Fibroblast of skin of abdomen (primary cell): ENCODE measurements around the gene RAB3C. TPM values are rescaled to one million over a fixed set of nuclear protein-coding genes. Genes with fewer than 3 reads are reported as not detected.
"Not testable (repeated sequence)": the region's sequence is repeated elsewhere in the genome, so short reads cannot be mapped to it uniquely, and the experiment has no call there.

ENCODE experiments used
- DNase-seq: peaks from one replicate; pipeline ENCODE4 v3.0.0-alpha.2; 2013
- polyA plus RNA-seq, 2 experiments: library from polyadenylated mRNA; unstranded; fragments of 120-200 nt; gene quantifications; one replicate each; pipeline ENCODE4 v1.2.1, GENCODE V29; 2013; ENCODE audit not compliant: insufficient read length in 2 of 2

RAB3C gene, protein sequence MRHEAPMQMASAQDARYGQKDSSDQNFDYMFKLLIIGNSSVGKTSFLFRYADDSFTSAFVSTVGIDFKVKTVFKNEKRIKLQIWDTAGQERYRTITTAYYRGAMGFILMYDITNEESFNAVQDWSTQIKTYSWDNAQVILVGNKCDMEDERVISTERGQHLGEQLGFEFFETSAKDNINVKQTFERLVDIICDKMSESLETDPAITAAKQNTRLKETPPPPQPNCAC
- polyA plus RNA-seq (2013, experiment 1 of 2; ENCODE audit: insufficient read length): not detected
- not detected for polyA plus RNA-seq (2013, experiment 2 of 2; ENCODE audit: insufficient read length)

DNA sequence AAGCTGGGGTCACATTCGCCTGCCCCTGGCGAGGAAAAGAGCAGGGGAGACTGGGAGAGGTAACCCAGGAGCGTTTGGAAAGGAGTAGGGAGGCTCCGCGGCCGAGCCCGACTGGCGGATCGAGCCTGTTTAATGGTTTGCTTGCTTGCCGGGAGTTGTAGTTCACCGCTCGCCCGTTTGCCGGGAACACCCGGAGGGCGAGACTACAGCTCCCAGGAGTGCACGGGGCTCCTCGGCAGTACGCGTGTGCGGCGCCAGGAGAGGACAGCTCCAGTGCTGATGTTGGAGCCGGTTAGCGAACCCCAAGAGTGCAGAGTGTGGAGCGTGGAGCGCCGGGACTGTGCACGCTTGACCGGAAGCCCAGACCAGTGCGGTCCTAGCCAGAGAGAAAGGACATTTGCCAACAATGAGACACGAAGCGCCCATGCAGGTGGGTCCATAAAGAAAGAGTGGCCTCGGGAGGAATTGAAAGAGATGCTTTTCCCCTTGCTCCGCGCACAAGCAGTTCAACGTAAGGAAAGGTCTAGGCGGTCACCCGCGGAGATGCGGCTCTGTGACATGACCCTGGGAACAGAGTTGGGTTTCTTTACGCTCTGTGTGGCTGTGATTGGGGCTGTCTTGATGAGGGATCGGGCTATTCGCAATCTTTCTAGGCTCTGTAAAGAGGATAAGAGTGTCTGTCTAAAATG is at the start of gene RAB3C:
RAB3C (plus strand) TSS at position 273 of the 689 bp plus-strand sequence; CDS start at position 407, 134 bp downstream.
- peak; percentile 91 for DNase-seq

GRCh38 chr5:58541935-58542334 is 40.9 kb upstream of the RAB3C start:
- DNase-seq: not testable (repeated sequence)

- DNase-seq: no peak
Measured at GRCh38 chr5:58542709-58543108, 40.2 kb upstream of the RAB3C start.

GRCh38 chr5:58543723-58544122 is 39.2 kb upstream of the RAB3C start:
- DNase-seq: no peak

GRCh38 chr5:58544195-58544594 is 38.7 kb upstream of the RAB3C start:
- no peak for DNase-seq

DNA sequence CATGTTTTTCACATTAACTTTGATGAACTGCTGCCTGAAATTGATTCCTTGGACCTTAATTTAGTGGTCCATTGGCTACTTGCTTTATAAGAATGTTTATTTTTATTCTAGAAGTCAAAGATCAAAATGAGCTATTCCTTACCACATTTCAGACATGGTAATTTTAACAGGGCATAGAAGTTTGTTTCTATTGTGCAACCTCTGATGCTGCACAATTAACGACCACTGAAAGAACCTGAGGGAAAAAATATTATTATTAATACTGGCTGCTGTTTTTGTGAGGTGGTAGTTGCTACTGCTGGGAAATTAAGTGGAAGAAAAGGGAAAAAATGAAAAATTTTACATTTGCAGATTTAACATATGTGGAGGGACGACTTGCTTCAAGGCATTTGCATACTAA is 37.9 kb upstream of the RAB3C start:
- DNase-seq: no peak

DNA sequence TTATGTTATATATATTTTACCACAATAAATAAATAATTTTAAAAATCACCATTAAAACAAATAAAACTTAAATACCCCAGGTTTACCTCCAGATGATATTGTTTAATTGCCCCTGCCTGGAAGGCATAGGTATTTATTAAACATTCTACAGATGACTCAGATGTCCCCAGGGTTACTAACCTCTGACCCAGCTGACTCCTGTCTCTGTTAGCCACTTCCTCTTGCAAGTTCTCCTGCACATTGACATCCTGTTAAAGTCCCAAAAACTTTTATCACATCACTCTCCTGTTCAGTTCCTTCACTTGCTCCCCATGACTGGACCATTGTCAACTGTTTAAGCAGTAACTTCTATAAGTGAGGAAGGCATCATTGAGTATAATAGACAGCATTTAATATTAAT is 37.0 kb upstream of the RAB3C start:
- no peak for DNase-seq

DNA sequence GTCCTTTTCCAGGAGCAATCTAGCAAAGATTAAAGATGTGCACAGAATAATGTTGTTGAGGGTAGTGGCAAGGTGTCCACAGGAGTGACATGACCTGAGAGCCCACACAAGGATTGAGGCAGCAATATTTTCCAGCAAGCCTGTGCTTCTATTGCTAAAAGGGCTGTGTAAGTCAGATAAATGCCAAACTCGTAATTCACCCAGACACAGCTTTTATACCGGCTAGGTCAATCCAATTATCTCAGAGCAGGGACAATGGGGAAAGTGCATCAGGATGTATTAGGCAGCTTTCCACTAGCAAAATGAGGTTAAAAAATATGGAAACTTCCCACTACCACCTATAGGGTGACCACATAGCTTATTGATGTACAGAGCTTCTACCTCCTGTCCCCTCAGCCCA is 34.8 kb upstream of the RAB3C start:
- no peak for DNase-seq

GRCh38 chr5:58551492-58551891 is 31.4 kb upstream of the RAB3C start:
- no peak for DNase-seq

DNA sequence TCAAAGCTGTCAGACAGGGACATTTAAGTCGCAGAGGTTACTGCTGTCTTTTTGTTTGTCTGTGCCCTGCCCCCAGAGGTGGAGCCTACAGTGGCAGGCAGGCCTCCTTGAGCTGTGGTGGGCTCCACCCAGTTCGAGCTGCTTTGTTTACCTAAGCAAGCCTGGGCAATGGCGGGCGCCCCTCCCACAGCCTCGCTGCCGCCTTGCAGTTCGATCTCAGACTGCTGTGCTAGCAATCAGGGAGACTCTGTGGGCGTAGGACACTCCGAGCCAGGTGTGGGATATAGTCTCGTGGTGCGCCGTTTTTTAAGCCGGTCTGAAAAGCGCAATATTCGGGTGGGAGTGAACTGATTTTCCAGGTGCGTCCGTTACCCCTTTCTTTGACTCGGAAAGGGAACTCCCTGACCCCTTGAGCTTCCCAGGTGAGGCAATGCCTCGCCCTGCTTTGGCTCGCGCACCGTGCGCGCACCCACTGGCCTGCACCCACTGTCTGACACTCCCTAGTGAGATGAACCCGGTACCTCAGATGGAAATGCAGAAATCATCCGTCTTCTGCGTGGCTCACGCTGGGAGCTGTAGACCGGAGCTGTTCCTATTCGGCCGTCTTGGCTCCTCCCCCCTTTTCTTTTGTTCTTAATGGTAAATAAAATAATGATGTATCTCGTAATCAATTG is 25.1 kb upstream of the RAB3C start:
- not testable (repeated sequence) for DNase-seq

DNA sequence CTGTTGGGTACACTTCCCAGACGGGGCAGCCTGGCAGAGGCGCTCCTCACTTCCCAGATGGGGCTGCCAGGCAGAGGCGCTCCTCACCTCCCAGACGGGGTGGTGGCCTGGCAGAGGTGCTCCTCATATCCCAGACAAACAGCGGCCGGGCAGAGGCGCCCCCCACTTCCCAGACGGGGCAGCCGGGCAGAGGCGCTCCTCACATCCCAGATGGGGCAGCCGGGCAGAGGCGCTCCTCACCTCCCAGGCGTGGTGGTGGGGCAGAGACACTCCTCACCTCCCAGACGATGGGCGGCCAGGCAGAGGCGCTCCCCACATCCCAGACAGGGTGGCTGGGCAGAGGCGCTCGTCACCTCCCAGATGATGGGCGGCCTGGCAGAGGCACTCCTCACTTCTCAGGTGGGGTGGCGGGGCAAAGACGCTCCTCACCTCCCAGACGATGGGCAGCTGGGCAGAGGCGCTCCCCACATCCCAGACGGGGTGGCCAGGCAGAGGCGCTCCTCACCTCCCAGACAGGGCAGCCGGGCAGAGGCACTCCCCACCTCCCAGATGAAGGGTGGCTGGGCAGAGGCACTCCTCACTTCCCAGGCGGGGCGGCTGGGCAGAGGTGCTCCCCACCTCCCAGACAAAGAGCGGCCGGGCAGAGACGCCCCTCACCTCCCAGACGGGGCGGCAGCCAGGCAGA is 19.7 kb upstream of the RAB3C start:
- not testable (repeated sequence) for DNase-seq

GRCh38 chr5:58564043-58564832 is 18.6 kb upstream of the RAB3C start:
- DNase-seq: not testable (repeated sequence)

DNA sequence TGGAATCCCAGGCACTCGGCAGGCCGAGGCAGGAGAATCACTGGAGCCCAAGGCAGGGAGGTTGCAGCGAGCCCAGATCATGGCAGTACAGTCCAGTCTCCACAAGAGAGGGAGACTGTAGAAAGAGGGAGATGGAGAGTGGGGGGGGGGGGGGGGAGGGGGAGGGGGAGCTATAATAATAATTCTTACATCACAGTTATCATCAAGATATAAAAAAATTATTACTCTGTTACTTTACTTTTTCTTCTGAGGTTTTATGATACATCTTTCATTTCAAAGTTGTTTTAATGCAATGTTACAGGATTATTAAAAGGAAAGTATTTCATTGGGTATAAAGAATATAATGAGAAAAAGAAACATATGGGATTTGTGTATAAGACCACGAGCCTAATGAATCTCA is 17.8 kb upstream of the RAB3C start:
- DNase-seq: no peak

GRCh38 chr5:58571501-58571900 is 11.4 kb upstream of the RAB3C start:
- DNase-seq: no peak

DNA sequence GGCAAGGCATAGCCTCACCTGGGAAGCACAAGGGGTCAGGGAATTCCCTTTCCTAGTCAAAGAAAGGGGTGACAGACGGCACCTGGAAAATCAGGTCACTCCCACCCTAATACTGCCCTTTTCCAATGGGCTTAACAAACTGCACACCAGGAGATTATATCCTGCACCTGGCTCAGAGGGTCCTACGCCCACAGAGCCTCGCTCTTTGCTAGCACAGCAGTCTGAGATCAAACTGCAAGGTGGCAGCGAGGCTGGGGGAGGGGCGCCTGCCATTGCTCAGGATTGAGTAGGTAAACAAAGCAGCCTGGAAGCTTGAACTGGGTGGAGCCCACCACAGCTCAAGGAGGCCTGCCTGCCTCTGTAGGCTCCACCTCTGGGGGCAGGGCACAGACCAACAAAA is 9.9 kb upstream of the RAB3C start:
- DNase-seq: not testable (repeated sequence)

DNA sequence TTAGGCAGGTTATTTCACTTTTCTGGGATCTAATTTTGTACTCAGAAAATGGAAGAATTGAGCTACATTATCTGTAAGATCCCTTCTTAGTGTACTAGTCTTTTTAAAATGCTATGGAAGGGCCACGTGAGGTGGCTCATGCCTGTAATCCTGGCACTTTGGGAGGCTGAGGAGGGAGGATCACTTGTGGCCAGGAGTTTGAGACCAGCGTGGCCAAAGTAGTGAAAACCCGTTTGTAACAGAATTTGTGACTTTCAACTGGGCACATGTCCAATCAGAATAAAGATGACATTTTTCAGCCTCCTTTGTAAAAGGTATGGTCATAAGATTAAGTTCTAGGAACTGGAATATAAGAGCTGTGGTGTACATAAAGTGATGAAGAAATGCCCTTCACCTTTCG is 3.1 kb upstream of the RAB3C start:
- DNase-seq: no peak

DNA sequence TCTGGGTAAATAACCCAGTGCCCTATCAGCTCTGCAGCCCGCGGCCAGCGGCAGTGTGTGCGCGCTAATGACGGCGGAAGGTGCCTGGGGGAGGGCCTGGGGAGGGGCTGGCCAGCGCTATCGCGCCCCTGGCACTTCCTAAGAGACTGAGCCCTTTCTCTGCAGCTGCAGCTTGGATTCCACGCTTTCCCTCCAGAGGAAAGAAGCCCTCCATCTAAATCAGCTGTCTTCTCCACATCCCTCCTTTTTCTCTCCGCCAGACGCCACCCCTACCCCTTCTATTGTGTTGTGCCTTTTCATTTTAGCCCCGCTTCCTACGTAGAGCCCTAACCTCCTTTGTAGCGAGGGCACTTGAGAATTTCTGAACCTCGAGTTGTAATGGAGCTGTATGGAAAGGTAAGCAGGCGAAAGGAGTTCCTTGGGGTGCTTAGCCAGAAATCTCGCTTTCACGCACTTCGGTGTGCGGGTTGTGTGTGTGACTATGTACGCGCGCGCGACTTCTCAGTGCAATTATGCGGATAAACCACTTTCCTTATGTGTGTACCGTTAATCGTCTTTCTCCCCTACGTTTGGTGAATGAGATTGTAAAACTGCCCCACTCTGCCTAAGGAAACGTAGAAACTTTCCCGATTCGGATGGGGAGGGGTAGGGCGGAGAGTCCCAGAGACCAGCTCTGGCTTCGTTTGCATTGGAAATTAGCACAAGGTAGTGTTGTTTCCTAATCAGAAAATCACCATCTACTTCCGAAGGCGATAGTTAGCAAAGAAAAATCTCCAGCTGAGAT is 664 bp upstream of the RAB3C start:
- DNase-seq: no peak

DNA sequence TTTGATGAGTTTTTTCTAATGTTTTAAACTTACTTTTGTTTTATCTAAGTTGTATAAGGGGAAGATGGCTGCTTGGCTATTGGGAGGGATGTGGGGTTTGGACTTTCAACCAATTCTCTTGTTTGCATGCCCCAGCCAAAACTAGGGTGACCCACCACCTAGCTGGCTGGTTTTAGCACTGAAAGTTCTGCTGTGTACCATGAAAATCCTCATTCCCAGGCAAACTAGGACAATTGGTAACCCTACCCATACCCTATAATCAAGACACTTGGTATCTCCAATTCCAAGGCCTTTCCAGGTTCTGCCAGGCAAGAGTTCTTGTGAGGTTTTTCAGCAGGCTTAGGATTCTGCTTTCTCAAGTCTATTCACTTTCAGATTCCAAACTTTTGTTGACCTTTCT is 13.1 kb downstream of the RAB3C start:
- no peak for DNase-seq

- DNase-seq: no peak
Measured at GRCh38 chr5:58598440-58598839, 15.6 kb downstream of the RAB3C start.

- no peak for DNase-seq
Measured at GRCh38 chr5:58599217-58599616, 16.3 kb downstream of the RAB3C start.

DNA sequence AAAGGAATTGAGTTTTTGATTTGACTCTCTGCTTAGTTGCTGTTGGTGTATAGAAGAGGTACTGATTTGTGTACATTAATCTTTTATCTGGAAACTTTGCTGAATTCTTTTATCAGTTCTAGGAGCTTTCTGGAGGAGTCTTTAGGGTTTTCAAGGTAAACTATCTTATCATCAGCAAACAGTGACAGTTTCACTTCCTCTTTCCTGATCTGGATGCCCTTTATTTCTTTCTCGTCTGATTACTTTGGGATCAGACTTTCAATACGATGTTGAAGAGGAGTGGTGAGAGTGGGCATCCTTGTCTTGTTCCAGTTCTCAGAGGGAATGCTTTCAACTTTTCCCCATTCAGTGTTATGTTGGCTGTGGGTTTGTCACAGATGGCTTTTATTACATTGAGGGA is 17.7 kb downstream of the RAB3C start:
- not testable (repeated sequence) for DNase-seq
